GM21423 (cell line): ENCODE results near the gene CTDSP2.
A peak's percentile ranks its signal among the peaks of the same experiment; 100 is the strongest.
"Not testable (repeated sequence)": the region's sequence is repeated elsewhere in the genome, so short reads cannot be mapped to it uniquely, and the experiment has no call there.

Source experiments
- ATAC-seq: cut with Tn5 transposase; IDR thresholded peaks from one replicate; pipeline ENCODE4 v1.9.1; 2021; ENCODE audit warnings: mild to moderate bottlenecking, moderate library complexity; ENCODE audit not compliant: unreplicated experiment

The CTDSP2 gene

GRCh38 chr12:57846577-57847319, at the start of gene CTDSP2:
CTDSP2 (minus strand) TSS chr12:57846729; CDS start chr12:57846435, 294 bp downstream.
- ATAC-seq = peak; percentile 34

GRCh38 chr12:57896115-57896433, 49.5 kb upstream of the CTDSP2 start:
- no peak for ATAC-seq

DNA sequence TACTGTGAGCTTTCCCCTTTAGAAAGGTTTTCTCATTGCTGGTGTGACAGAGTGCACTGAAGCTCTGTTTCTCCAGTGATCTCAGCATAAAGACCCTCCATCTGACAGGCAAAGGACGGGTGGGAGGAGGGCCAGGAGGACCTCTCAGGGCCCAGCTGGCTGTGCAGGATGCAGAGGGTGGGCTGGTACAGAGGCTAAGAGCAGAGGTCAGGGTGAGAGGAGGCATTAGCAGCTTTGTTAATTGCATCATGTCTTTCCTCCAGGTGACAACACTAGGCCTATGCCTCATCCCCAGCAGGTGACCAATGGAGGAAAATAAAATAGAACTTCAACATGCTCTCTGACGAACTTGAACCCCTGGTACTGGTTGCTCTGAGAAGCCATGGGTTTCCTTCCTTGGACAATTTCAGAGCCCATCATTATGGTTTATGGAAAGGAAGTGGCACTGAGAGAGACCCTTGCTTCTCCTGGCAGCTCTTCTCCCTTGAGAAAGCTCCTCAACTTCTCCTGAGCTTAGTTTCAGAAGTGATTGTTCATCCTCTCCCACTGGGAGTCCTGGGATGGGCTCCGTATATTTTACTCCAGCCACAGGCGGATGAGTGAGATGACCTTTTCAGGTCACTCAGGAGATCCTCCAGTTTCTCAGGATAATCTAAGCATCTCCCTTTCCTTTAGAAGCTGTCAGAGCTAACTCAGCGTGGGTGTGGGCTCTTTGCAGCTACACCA, 49.0 kb upstream of the CTDSP2 start:
- no peak for ATAC-seq

- ATAC-seq = no peak
Measured at GRCh38 chr12:57894399-57895292, 48.1 kb upstream of the CTDSP2 start.

DNA sequence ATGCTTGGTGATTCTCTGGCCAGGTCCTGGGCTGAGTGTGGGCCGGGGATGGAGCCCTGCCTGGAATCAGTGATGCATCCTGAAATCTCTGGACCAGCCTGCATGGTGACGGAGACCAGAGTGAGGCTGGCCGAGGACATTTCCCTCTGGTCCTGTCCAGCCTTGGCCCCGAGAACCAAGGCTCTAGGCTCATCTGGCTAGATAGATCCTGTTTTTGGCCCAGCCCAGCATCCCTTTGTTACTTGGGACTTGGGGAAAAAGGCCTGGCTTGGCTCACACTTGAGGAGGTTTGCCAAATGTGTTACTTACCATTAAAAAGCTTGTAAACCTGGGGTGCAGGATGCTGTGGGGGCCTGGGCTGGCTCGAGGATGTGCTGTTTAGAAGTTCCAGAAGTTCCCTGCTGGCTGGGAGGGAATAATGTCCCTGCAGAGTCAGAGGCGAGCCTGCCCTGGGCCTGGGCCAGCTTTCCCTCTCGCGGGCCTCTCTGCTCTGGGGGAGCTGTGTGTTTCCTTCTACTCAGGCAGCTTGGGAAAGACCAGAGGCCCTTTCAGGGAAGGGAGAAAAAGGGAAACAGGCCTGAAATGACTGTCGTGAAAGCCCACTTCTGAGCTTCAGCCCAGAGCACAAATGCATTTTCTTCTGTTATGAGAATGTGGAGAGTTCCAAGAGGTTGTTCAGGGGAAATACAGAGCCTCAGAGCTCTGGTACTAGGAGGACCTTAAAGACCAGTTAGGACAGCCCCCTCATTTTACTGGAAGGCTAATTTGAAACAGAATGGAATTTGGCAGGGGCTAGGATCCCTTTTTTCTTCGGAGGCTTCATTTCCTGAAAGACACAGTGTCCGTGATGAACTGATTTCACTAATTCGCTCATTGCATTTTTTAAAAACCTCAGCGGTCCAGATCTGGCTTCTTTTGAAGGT, 47.2 kb upstream of the CTDSP2 start:
- ATAC-seq = no peak

- no peak for ATAC-seq
Measured at GRCh38 chr12:57892232-57892972, 45.9 kb upstream of the CTDSP2 start.

- no peak for ATAC-seq
Measured at GRCh38 chr12:57891542-57892228, 45.2 kb upstream of the CTDSP2 start.

- no peak for ATAC-seq
Measured at GRCh38 chr12:57890191-57891115, 43.9 kb upstream of the CTDSP2 start.

DNA sequence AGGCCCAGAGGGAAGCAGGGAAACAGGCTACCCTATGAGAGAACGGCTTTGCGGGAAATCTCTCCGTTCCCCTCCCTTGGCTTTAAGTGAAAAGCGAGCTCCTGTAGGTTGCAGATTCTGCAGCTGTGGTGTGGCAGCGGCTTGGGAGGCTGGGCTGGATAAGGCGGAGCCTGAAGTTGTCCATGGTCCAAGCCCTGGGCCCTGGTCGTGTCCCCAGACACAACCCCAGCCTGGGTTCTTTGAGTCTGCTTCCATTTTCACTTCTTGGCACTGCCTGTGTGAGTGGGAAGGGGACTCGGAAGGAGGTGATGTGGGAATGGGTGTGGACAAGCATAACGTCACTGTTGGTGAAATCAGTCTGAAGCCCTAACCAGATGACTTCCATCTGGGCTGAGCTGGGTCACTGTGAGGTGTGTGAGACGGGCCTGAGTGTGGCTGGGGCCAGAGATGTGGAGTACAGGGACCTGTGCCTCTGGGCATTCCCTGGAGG, 43.0 kb upstream of the CTDSP2 start:
- no peak for ATAC-seq

DNA sequence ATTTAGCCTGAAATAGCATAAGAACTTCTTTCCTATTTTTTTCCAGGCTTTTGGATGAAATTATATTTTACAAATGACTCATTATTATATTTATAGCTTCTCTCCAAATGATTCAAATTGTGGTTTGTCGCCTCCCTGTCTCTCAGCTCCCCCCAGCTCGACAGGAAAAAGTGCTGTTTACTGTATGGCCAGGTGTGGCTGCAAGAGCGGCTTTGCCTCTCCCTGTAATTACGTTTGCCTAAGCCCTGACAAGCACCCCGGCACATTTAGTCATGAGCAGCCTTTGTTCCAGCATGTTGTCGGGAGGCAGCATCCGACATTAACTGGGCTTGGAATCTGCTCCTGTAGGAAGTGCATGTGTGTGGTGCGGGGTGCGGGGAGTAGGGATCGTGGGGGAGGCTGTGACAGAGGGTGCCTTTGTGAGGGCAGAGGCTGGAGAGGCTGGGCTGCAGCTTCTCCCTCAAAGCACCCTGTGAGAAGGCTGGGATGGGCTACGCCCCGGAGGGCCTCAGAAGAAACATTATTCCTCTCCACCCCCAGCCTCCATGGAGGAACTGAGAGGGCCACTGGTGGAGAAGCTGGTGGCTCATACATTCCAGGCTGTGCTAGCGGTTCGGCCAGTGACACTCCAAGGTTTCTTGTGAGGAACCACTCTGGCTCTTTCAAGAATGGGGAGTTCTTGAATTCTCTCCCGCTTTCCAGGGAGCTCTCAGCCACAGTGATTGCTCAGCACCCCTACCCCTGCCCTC, 42.1 kb upstream of the CTDSP2 start:
- ATAC-seq = no peak

DNA sequence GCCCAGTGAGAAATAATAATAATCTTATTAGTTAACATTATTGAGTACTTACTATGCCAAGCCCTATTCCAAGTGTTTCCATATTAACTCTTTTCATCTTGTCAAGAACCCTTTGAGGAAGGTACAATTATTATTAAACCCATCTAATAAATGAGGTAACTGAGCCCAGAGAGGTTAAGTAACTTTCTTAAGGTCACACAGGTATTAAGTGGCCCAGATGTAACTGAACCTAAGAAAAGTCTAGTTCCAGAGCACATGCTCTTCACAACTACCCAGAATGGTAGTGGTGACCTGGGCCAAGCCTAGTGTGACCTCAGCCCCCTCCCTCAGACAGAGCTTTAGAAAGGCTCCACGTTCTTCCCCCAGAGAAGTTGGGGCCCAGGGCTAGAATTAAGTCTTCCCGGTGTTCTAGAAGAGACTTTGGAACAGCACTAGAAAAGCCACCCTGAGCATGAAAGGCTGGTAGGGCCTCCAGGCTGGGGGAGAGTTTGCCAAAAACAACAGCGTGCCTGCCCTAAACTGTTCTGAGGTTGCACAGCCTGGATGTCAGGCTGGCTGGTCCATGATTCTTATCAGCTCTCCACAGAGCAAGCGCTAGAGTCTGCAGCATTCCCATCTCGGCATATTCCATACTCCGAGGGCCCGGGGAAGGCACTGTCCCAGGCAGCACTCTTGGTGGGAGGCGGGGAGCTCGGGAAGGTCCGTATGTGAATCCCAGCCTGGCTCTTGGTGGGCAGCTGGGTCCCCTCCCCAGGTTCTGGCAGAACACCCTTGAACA, 41.3 kb upstream of the CTDSP2 start:
- ATAC-seq = no peak

- not testable (repeated sequence) for ATAC-seq
Measured at GRCh38 chr12:57886964-57887363, 40.4 kb upstream of the CTDSP2 start.

GRCh38 chr12:57886542-57886941, 40.0 kb upstream of the CTDSP2 start:
- no peak for ATAC-seq

- no peak for ATAC-seq
Measured at GRCh38 chr12:57885207-57885606, 38.7 kb upstream of the CTDSP2 start.

GRCh38 chr12:57883700-57884099, 37.2 kb upstream of the CTDSP2 start:
- ATAC-seq = no peak

- ATAC-seq = no peak
Measured at GRCh38 chr12:57883057-57883456, 36.5 kb upstream of the CTDSP2 start.
